ENCODE data around the gene FTL. TPM values are rescaled to one million over a fixed set of nuclear protein-coding genes. Genes with fewer than 3 reads are reported as not detected.

The FTL gene
- polyA plus RNA-seq, 6 donors from 2014 or later = 5,752 to 7,301 (median 6,284) TPM

- no peaks in the 10 kb centered on the region for H3K27me3 Mint-ChIP-seq
- ATAC-seq (ENCODE audit: low read depth in 2 of 2) (no peak), DNase-seq (no peak)
- H3K36me3 Mint-ChIP-seq = peaks cover 4 to 7% of the 10 kb centered on the region in 2 donors
- H3K27ac Mint-ChIP-seq = no peak overlapping the region
- H3K9me3 Mint-ChIP-seq = peaks cover 0 to 2% (median 0%) of the 10 kb centered on the region in 7 donors
- no peak overlapping the region for H3K4me3 Mint-ChIP-seq
- peaks cover 0 to 10% (median 5%) of the 10 kb centered on the region in 3 donors for H3K4me1 Mint-ChIP-seq
Measured at GRCh38 chr19:48977061-48977460, 12.0 kb downstream of the FTL start.

DNA sequence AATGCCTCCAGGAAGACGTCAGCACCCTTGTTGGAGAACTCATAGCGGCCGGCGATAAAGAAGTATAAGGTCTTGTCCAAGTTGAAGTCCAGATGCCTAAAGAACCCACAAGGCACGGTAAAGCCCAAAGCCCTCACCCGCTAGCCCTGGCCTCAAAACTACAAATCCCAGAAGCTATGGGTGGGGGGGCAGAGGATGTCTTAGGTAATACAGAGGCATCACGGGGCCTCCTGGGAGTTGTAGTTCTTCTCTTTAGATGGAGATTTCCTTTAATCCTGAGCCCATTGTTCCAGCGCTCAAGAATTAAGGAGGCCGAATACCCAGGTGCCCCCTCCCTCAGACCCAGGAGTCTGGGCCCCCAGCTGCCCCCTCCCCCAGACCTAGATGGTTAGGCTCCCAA, 17.2 kb downstream of the FTL start:
- no peak for DNase-seq
- ATAC-seq (ENCODE audit: low read depth in 2 of 2) = no peak
- Mint-ChIP-seq H3K27ac (peak overlapping the region in 1 of 6 donors; percentile 34), H3K36me3 (peaks cover 0 to 7% of the 10 kb centered on the region in 2 donors), H3K27me3 (no peaks in the 10 kb centered on the region), H3K4me3 (no peak overlapping the region), H3K9me3 (no peaks in the 10 kb centered on the region), H3K4me1 (peaks cover 0 to 8% (median 4%) of the 10 kb centered on the region in 3 donors)

DNA sequence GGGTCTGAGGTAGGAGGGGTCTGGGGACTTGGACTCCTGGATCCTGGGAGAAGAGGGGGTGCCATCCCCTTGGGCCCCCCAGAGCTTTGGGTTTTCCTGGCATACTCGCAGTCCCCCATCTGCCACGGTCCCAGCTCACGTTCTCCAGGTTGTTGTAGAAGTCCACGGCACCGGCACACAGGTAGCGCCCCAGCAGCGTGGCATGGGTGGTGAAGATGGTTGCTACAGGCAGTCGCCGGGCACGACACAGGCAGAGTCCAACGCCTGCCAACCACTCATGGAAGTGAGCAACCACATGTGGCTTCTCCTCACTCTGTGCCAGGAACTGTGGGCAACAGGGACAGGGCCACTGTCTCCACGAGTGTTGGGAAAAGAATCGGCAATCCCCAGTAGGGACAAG, 20.6 kb downstream of the FTL start:
- Mint-ChIP-seq H3K36me3 (peaks cover 9 to 17% of the 10 kb centered on the region in 2 donors), H3K4me1 (peaks cover 0 to 18% (median 14%) of the 10 kb centered on the region in 3 donors), H3K4me3 (no peak overlapping the region), H3K27ac (no peak overlapping the region), H3K27me3 (no peaks in the 10 kb centered on the region), H3K9me3 (no peaks in the 10 kb centered on the region)
- ATAC-seq (ENCODE audit: low read depth in 2 of 2) (no peak), DNase-seq (no peak)

GRCh38 chr19:48986211-48986610, 21.1 kb downstream of the FTL start:
- no peak for DNase-seq
- Mint-ChIP-seq H3K27me3 (no peaks in the 10 kb centered on the region), H3K4me1 (peaks cover 0 to 23% (median 14%) of the 10 kb centered on the region in 3 donors), H3K4me3 (no peak overlapping the region), H3K27ac (no peak overlapping the region), H3K9me3 (no peaks in the 10 kb centered on the region), H3K36me3 (peaks cover 9 to 17% of the 10 kb centered on the region in 2 donors)
- no peak for ATAC-seq (ENCODE audit: low read depth in 2 of 2)

GRCh38 chr19:48987323-48987722, 22.2 kb downstream of the FTL start:
- Mint-ChIP-seq H3K4me1 (peaks cover 6 to 30% (median 16%) of the 10 kb centered on the region in 3 donors), H3K4me3 (no peak overlapping the region)
- no peak for ATAC-seq (ENCODE audit: low read depth in 2 of 2)

DNA sequence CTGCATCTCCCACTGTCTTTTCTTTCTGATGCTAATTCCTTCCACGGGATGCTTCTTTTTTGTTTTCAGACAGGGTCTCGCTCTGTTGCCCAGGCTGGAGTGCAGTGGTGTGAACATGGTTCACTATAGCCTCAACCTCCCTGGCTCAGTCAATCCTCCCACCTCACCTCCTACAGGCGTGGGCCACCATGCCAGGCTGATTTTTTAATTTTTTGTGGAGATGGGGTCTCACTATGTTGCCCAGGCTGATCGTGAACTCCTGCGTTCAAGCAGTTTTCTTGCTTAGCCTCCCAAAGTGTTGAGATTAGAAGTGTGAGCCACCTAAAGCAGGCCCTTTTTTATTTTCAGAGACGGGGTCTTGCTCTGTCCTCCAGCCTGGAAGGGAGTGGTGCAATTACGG, 23.2 kb downstream of the FTL start:
- Mint-ChIP-seq H3K27ac (no peak overlapping the region), H3K27me3 (no peaks in the 10 kb centered on the region), H3K4me3 (no peak overlapping the region), H3K4me1 (peaks cover 14 to 34% (median 21%) of the 10 kb centered on the region in 3 donors), H3K36me3 (peaks cover 9 to 17% of the 10 kb centered on the region in 2 donors), H3K9me3 (no peaks in the 10 kb centered on the region)
- ATAC-seq (ENCODE audit: low read depth in 2 of 2) (no peak), DNase-seq (no peak)

More at GRCh38 chr19:48987323-48987722, 22.2 kb downstream of the FTL start:
- Mint-ChIP-seq H3K9me3 (no peaks in the 10 kb centered on the region), H3K27ac (peak overlapping the region in 1 of 6 donors; percentile 68), H3K27me3 (no peaks in the 10 kb centered on the region), H3K36me3 (peaks cover 9 to 17% of the 10 kb centered on the region in 2 donors)
- no peak for DNase-seq

DNA sequence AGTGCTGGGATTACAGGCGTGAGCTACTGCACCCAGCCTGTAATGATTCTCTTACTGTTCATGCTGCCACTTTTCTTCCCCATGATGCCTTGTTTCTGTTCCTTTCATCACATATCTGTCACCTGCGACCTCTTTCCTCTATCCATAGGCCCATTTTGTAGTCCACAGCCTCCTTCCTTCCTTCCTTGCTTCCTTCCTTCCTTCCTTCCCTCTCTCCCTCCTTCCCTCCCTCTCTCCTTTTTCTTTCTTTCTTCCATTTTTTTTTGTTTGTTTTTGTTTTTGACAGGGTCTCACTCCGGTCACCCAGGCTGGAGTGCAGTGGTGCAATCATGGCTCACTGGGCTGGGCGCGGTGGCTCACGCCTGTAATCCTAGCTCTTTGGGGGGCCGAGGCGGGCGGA, 23.8 kb downstream of the FTL start:
- Mint-ChIP-seq H3K27me3 (no peaks in the 10 kb centered on the region), H3K4me1 (peaks cover 19 to 36% (median 24%) of the 10 kb centered on the region in 3 donors), H3K4me3 (peak overlapping the region in 1 of 8 donors; percentile 71), H3K9me3 (peaks cover 0 to 2% (median 0%) of the 10 kb centered on the region in 7 donors), H3K27ac (peak overlapping the region in 1 of 6 donors; percentile 70), H3K36me3 (peaks cover 9 to 17% of the 10 kb centered on the region in 2 donors)
- no peak for ATAC-seq (ENCODE audit: low read depth in 2 of 2)
- DNase-seq = no peak

GRCh38 chr19:48989701-48990291, 24.7 kb downstream of the FTL start:
- DNase-seq = no peak
- Mint-ChIP-seq H3K27me3 (no peaks in the 10 kb centered on the region), H3K4me3 (peak overlapping the region in 2 of 8 donors; percentile 3 to 57)

GRCh38 chr19:48990400-48990799, 25.3 kb downstream of the FTL start:
- no peak for ATAC-seq (ENCODE audit: low read depth in 2 of 2)
- H3K36me3 Mint-ChIP-seq = peaks cover 9 to 17% of the 10 kb centered on the region in 2 donors
- peak overlapping the region in 2 of 8 donors; percentile 6 to 57 for H3K4me3 Mint-ChIP-seq

More at GRCh38 chr19:48989701-48990291, 24.7 kb downstream of the FTL start:
- peaks cover 25 to 42% (median 32%) of the 10 kb centered on the region in 3 donors for H3K4me1 Mint-ChIP-seq
- peak overlapping the region in 2 of 6 donors; percentile 65 to 87 for H3K27ac Mint-ChIP-seq
- peaks cover 0 to 2% (median 0%) of the 10 kb centered on the region in 7 donors for H3K9me3 Mint-ChIP-seq
- no peak for ATAC-seq (ENCODE audit: low read depth in 2 of 2)
- peaks cover 9 to 17% of the 10 kb centered on the region in 2 donors for H3K36me3 Mint-ChIP-seq

GRCh38 chr19:48991011-48991609, 26.0 kb downstream of the FTL start:
- ATAC-seq (ENCODE audit: low read depth in 2 of 2) (no peak), DNase-seq (no peak)
- H3K9me3 Mint-ChIP-seq = peaks cover 0 to 2% (median 0%) of the 10 kb centered on the region in 7 donors
- H3K36me3 Mint-ChIP-seq = peaks cover 9 to 17% of the 10 kb centered on the region in 2 donors
- H3K27me3 Mint-ChIP-seq = no peaks in the 10 kb centered on the region
- peak overlapping the region in 3 of 6 donors; percentile 15 to 57 (median 42) for H3K27ac Mint-ChIP-seq
- peaks cover 32 to 48% (median 37%) of the 10 kb centered on the region in 3 donors for H3K4me1 Mint-ChIP-seq
- peak overlapping the region in 2 of 8 donors; percentile 24 to 28 for H3K4me3 Mint-ChIP-seq

More at GRCh38 chr19:48990400-48990799, 25.3 kb downstream of the FTL start:
- no peak for DNase-seq
- peaks cover 31 to 48% (median 37%) of the 10 kb centered on the region in 3 donors for H3K4me1 Mint-ChIP-seq
- no peaks in the 10 kb centered on the region for H3K27me3 Mint-ChIP-seq
- peak overlapping the region in 1 of 6 donors; percentile 86 for H3K27ac Mint-ChIP-seq
- peaks cover 0 to 2% (median 0%) of the 10 kb centered on the region in 7 donors for H3K9me3 Mint-ChIP-seq

GRCh38 chr19:48991873-48992580, 26.9 kb downstream of the FTL start:
- Mint-ChIP-seq H3K9me3 (peaks cover 0 to 2% (median 0%) of the 10 kb centered on the region in 7 donors), H3K36me3 (peaks cover 9 to 17% of the 10 kb centered on the region in 2 donors), H3K4me3 (peak overlapping the region; percentile 89 to 100 (median 96)), H3K4me1 (peaks cover 36 to 50% (median 37%) of the 10 kb centered on the region in 3 donors), H3K27ac (peak overlapping the region in 4 of 6 donors; percentile 20 to 97 (median 89)), H3K27me3 (no peaks in the 10 kb centered on the region)
- ATAC-seq (ENCODE audit: low read depth in 2 of 2) = no peak
- DNase-seq = no peak

GRCh38 chr19:48992581-48993174, 27.6 kb downstream of the FTL start:
- ATAC-seq (ENCODE audit: low read depth in 2 of 2) (no peak), DNase-seq (no peak)
- Mint-ChIP-seq H3K36me3 (peaks cover 9 to 17% of the 10 kb centered on the region in 2 donors), H3K9me3 (peaks cover 0 to 2% (median 0%) of the 10 kb centered on the region in 7 donors), H3K27me3 (no peaks in the 10 kb centered on the region), H3K27ac (peak overlapping the region; percentile 33 to 99 (median 89)), H3K4me1 (peaks cover 34 to 48% (median 41%) of the 10 kb centered on the region in 3 donors), H3K4me3 (peak overlapping the region; percentile 89 to 100 (median 96))
